ENCODE results near the gene ST3GAL5.
"Not testable (repeated sequence)": the region's sequence is repeated elsewhere in the genome, so short reads cannot be mapped to it uniquely, and the experiment has no call there.

Gene ST3GAL5

GRCh38 chr2:85888684-85889626 is at the start of gene ST3GAL5:
Gene ST3GAL5, minus strand, starts transcription at chr2:85888990. Its CDS starts 85 bp downstream, at chr2:85888905.
- peak; percentile 63 for DNase-seq

DNA sequence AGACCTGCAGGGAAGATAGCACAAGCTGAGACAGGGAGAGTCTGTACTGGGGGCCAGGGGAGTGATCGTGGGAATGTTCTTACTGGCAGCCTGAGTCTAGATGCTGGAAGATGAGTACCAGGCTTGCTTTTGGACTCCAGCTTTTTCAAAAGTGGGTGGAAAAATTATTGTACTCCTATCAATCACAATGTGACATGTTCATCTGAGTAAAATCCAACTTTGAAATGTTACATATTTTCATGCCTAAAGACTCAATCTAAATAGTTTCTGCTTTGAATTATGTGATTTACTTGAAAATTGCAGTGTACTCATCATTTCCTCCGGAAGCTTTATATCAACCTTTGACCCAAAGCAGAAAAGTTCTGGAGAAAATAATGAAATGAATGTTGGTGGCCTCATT is 49.7 kb upstream of the ST3GAL5 start:
- DNase-seq = no peak

DNA sequence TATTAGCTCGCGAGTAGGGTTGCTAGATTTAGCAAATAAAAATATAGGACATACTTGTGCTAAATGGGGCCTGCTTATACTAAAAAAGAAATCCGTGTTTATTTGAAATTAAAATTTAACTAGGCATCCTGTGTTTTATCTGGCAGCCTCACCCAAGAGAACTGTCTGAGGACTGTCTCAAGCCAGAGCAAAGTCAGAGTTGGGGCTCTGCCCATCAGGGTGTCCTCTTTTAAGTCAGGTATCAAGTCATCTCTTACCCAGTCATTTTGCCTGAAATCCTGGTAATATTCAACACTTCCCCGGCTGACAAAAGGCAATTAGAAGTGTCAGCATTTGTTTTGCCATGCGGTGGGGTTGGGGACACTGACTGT is 48.3 kb upstream of the ST3GAL5 start:
- no peak for DNase-seq

DNA sequence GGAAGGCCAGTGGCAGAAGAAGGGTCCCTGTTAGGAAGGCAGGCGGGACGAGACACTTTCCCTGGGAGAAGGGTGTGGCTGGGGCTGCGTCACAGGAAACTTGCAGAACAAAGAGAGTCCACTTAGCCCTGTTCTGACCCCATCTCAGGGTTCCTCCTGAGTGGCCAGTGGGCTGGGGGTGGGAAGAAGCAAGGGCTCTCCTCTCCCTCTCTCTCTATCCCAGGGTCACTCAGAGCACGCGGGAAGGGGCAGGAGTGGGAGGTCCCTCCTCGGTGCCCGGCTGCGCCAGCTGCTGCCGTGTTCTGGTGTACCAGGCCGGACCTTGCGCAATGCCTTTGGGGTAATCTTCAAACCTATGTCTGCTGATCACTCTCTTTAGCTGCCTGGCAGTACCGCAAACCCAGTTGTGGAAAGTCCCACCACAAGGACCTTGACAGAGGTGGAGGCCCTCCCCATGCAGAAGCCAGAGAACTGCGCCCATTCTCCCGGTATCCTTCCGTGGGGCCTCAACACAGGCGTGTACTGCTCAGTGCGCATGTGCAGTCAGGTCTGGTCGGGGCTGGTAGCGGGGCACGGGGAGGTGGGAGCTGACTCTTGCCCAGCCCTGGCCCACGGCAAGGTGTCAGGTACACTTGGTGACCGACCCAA is 47.8 kb upstream of the ST3GAL5 start:
- no peak for DNase-seq

GRCh38 chr2:85935746-85936208 is 47.0 kb upstream of the ST3GAL5 start:
- no peak for DNase-seq

DNA sequence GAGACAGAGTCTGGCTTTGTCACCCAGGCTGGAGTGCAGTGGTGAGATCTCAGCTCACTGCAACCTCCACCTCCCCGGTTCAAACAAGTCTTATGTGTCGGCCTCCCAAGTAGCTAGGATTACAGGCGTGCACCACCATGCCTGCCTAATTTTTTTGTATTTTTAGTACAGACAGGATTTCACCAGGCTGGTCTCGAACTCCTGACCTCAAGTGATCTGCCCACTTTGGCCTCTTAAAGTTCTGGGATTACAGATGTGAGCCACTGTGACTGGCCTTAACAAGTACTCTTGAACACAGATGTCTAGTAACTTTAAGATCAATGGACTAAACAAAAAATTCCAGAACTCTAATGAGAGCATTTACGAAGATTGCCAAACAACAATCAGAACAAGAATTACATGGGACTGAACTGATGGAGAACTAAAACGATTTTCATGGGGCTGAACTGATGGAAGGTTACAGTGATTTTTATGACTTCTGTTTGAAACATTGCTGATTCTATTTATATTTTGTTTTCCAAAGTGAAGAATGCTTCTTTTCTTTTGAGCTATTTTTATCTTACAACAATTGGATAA is 46.5 kb upstream of the ST3GAL5 start:
- DNase-seq = no peak

DNA sequence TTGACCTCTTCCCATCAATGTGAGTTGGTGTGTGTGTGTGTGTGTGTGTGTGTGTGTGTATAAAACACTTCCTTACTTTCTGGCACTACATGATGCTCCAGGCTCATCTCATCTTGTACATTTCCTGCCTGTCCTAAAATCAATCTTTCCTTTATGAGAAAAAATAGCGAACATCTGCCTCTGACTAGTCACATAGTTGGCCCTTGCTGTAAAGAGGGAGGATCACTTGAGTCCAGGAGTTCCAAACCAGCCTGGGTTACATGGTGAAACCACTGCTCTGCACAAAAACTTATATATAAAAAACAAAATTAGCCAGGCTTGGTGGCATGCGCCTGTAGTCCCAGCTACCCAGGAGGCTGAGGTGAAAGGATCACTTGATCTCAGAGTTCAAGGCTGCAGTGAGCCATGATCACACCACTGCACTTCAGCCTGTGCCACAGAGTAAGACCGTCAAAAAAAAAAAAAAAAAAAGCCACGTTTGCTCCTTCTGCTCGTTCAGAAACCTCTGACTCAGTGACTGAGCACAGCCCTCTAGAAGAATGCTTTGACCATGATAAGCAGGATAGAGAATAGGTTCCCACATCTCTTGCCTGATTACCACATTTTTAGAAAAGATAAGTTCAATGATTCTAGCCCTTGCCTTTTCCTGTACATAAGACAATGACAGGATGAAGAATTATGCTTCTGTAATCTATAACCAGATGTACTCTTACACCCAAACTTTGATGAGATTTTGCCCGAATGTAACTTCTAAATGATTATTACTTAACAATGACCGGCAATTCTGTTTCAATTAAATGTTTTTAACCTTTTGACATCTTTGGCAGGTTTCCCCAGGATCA is 45.2 kb upstream of the ST3GAL5 start:
- no peak for DNase-seq

GRCh38 chr2:85931151-85931550 is 42.4 kb upstream of the ST3GAL5 start:
- DNase-seq = not testable (repeated sequence)

GRCh38 chr2:85930129-85931124 is 41.6 kb upstream of the ST3GAL5 start:
- DNase-seq = no peak

GRCh38 chr2:85929096-85930050 is 40.6 kb upstream of the ST3GAL5 start:
- DNase-seq = no peak

- no peak for DNase-seq
Observed at GRCh38 chr2:85926931-85927661, 38.3 kb upstream of the ST3GAL5 start.

GRCh38 chr2:85926526-85926925 is 37.7 kb upstream of the ST3GAL5 start:
- no peak for DNase-seq

- no peak for DNase-seq
Observed at GRCh38 chr2:85925216-85925671, 36.5 kb upstream of the ST3GAL5 start.

DNA sequence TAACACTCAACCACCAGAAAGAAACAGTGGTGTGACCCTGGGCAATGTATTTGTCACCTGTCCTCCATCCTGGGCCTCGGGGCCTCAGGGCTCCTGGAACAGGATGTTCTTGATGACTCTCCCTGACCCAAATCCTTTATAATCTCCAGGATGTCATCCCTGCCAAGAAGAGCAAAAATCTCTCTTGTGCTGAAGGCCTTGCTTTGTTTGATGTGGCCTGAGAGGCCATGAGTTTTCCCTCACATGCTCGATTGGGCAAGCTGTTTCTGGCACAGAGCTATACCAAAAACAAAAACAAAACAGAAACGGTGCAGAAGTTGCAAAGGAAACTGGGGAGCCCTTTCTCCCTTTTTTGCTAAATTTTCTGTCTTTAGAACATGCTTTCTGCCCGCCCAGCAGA is 35.7 kb upstream of the ST3GAL5 start:
- DNase-seq = no peak

DNA sequence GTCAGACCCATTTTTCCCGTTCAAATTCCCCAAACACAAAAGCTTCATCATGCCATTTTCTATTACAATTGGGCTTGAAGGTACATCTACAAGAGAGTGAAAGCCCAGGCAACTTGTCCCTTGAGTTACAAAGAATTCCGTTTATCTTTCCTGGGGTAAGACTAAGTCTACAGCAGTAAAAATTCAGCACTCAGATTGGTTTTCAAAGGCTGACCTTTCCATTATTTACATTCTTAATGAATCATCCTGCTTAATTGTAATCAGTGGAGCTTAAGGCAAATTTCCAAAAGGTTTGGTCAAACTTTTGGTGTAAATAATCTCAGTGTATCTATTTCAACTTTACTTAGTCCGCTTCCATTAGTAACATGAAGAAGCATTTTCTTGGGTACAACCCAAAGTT is 33.4 kb upstream of the ST3GAL5 start:
- no peak for DNase-seq

DNA sequence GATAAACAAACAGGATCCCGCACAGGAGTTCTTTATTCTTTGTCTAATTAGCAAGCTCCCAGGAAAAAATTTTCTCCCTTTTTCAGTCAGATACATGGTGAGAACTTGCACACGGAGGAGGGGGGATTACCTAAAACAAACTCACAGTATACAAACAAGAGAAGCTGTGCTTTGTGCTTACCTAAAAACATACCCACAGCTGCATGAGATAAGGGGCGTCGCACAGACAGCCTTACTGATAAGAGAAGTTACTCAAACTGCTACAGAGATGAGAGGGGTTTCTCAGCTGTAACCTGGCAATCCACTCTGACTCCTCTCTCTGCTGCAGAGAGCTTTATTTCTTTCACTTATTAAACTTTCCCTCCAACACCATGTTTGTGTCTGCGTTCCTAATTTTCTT is 32.9 kb upstream of the ST3GAL5 start:
- DNase-seq = no peak

- no peak for DNase-seq
Observed at GRCh38 chr2:85920810-85921545, 32.2 kb upstream of the ST3GAL5 start.

DNA sequence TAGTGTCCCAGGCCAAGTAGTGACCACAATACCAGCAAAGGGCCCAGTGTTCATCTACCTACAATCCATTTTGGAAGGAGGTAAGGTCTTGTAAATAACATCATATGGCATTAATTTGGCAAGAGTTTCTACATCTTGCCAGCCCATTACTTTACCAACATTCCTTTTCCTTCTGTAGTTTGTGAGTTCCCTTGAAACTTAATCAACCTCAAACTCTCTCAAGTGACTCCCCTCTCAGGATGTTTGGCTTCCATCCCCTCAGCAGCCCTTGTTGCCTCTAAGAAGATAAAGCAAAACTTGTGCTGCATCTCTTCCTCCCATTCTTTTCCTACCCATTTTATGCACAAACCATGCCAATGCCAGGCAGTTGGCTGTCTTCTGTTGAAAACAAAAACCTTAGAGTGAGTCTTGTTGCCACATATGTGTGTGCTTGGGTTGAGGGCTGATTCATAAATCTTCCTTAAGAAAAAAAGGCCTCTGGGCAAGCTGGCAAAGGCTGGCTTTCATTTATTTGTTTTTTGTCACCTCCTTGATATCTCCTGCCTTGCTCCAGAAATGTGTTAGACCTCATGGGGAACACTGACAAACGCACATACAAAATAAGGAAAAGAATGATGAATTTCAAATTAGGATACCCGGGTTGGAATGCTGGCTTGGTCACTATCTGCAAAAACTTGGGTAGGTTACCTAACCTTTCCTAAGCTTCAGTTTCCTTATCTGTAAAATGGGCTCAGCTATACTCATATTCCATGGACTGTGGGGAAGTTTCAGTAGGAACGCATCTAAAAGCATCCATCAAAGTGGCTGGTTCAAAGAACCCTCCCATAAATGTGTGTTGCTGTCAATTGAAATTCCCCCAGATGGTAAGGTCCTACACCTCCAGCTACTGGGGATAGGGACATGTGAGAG is 29.4 kb upstream of the ST3GAL5 start:
- DNase-seq = no peak
